ENCODE data around the gene ADAM10.
"Not testable (repeated sequence)": the region's sequence is repeated elsewhere in the genome, so short reads cannot be mapped to it uniquely, and the experiment has no call there.

The ADAM10 gene

GRCh38 chr15:58605931-58606530 is 143.5 kb downstream of the ADAM10 start:
- DNase-seq = no peak

- DNase-seq = no peak
These were observed 145.0 kb downstream of the ADAM10 start for GRCh38 chr15:58604455-58604923.

- DNase-seq = not testable (repeated sequence)
These were observed 145.6 kb downstream of the ADAM10 start for GRCh38 chr15:58603927-58604326.

GRCh38 chr15:58602823-58603222 is 146.7 kb downstream of the ADAM10 start:
- no peak for DNase-seq

- DNase-seq = no peak
These were observed 150.7 kb downstream of the ADAM10 start for GRCh38 chr15:58598829-58599210.

- DNase-seq = no peak
These were observed 151.3 kb downstream of the ADAM10 start for GRCh38 chr15:58597943-58598828.

- DNase-seq = no peak
These were observed 153.8 kb downstream of the ADAM10 start for GRCh38 chr15:58595516-58596263.

GRCh38 chr15:58594898-58595297 is 154.6 kb downstream of the ADAM10 start:
- DNase-seq = no peak

- DNase-seq = no peak
These were observed 155.6 kb downstream of the ADAM10 start for GRCh38 chr15:58593870-58594269.

GRCh38 chr15:58590926-58591325 is 158.6 kb downstream of the ADAM10 start:
- no peak for DNase-seq

- no peak for DNase-seq
These were observed 159.3 kb downstream of the ADAM10 start for GRCh38 chr15:58590236-58590635.

- no peak for DNase-seq
These were observed 160.5 kb downstream of the ADAM10 start for GRCh38 chr15:58589047-58589446.

- DNase-seq = no peak
These were observed 161.4 kb downstream of the ADAM10 start for GRCh38 chr15:58588096-58588495.

- DNase-seq = no peak
These were observed 162.0 kb downstream of the ADAM10 start for GRCh38 chr15:58587486-58587885.

GRCh38 chr15:58585693-58586443 is 163.6 kb downstream of the ADAM10 start:
- DNase-seq = no peak

GRCh38 chr15:58584789-58585461 is 164.6 kb downstream of the ADAM10 start:
- DNase-seq = no peak

GRCh38 chr15:58583171-58583908 is 166.2 kb downstream of the ADAM10 start:
- no peak for DNase-seq

- no peak for DNase-seq
These were observed 167.3 kb downstream of the ADAM10 start for GRCh38 chr15:58582160-58582559.

- no peak for DNase-seq
These were observed 172.8 kb downstream of the ADAM10 start for GRCh38 chr15:58576657-58577056.

- DNase-seq = no peak
These were observed 174.3 kb downstream of the ADAM10 start for GRCh38 chr15:58575045-58575786.

- DNase-seq = no peak
These were observed 174.9 kb downstream of the ADAM10 start for GRCh38 chr15:58574631-58575030.
